ENCODE measurements around the gene BEX3.
"Not testable (repeated sequence)": the region's sequence is repeated elsewhere in the genome, so short reads cannot be mapped to it uniquely, and the experiment has no call there.

BEX3 gene

DNA sequence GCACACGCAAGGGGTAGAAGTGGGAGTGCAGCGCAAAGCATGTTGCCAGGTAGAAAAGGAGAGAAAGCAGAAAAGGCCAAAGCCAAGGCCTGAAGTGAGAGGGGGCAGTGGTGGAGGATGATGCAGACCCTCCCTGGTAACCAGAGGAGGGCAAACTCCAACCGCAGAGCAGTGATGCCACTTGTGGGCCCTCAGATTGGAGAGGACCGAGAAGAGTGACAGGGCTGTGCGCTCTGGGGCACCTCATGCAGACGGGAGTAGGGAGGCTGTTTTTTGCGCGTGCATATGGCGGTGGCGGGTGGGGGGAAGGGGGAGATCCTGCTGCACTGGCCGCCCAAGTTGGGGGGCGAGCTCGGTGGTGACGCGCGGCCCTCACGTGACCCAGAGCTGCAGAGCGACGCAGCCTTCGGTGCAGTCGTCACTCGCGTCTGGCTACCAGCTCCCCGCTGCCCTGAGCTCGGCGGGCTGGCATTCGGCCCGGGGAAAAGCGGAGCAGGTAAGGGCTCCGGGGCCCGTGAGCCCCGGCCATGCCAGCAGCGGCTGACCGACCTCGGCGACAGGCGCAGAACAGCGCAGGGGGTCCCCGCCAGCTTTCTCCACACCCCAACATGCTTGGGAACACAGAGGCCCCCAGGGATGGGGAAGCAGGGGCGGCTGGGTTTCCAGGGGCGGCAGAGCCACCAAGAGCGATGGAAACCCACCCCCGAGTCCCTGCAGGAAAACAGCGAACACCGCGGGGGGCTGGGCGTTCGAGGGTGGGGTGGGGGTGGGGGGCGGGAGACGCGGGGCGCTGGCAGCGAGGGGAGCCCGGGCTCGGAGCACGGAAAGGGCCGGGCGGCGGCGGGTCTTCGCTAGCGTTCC is at the start of gene BEX3:
TSS of gene BEX3 (plus strand) at position 421 of the 861 bp plus-strand sequence. CDS start 984 bp downstream, outside the sequence.
- peak; percentile 26 to 43 for DNase-seq

GRCh38 chrX:103329991-103330390 is 46.3 kb upstream of the BEX3 start, which contains the start of gene TCEAL7:
Gene TCEAL7 (plus strand): TSS chrX:103330239. CDS start chrX:103331404, 1,165 bp downstream.
- no peak for DNase-seq

GRCh38 chrX:103330681-103331288 is 45.6 kb upstream of the BEX3 start:
- DNase-seq = no peak

DNA sequence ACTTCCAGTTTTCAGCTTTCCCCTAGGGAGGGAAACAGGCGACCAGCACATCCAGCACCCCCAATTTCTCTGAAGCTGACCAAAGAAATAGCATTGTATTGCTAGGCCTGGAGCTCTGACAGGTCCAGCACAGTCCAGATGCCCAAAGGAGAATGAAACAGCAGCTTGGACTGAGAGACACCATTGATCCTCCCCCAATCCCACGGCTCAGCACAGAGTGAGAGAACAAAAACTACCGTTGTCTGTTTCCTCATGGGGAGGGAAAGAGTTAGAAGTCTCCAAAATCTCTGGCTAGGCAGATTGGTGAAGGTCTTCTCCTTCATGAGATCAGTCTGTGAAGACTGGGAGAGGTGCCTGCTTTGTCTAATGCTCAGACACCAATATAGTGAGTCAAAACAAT is 37.7 kb upstream of the BEX3 start:
- DNase-seq = no peak

DNA sequence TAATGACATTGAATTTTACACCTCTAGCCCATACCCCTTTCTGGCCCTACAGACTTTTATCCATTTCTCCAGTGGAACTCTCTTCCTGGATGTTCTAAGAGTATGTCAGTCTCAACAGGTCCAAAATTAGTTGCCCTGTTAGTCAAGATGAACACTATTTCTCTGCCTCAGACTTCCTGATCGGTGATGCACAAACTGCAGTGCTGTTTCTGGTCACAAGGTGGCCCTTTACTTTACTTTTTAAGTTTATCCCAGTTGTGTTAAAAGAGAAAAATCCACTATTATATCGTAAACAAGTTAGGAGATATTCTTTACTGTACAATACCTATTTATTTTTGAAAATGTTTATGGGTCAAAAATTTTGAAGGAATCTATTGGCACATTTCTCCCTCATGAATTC is 33.2 kb upstream of the BEX3 start:
- DNase-seq = peak; percentile 32 to 47

GRCh38 chrX:103344606-103345005 is 31.7 kb upstream of the BEX3 start:
- DNase-seq = no peak

- no peak for DNase-seq
Observed at GRCh38 chrX:103347682-103348397, 28.5 kb upstream of the BEX3 start.

GRCh38 chrX:103356130-103356798 is 20.1 kb upstream of the BEX3 start, which contains the start of gene TCEAL9:
Gene TCEAL9 (plus strand): TSS chrX:103356506. CDS start chrX:103357685, 1,179 bp downstream.
- peak in 1 of 2 experiments; percentile 23 for DNase-seq

- no peak for DNase-seq
Observed at GRCh38 chrX:103356858-103357257, 19.5 kb upstream of the BEX3 start.

- DNase-seq = no peak
Observed at GRCh38 chrX:103357871-103358270, 18.5 kb upstream of the BEX3 start.

DNA sequence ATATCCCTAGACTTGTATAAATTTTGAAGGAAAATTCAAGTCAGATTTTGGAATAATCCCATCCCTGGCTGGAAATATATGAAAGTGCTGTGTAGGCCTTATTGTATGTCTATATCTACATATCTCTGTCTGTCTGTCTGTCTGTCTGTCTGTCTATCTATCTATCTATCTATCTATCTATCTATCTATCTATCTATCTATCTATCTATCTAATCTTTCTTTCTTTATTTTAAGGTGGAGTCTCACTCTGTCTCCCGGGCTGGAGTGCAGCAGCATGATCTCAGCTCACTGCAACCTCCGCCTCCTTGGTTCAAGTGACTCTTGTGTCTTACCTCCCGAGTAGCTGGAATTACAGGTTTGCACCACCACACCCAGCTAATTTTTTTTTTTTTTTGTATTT is 16.7 kb upstream of the BEX3 start:
- not testable (repeated sequence) for DNase-seq

DNA sequence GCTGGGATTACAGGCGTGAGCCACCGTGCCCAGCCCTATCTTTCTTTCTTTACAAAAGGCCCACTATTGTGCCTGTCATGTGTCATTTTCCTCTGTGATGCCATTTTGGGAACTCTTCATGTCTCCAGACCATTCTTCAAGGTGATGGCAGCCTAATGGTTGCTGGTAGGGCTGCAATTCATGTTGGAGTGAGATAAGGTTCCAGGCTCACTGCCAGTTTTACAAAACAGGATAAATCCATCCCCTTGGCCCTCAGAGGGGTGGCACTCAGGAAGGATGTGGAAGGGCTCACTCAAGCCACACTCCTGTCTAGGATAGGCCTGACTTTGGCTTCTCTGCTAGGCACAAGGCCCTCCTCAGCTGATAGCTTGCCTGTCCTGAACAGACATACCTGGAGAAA is 16.2 kb upstream of the BEX3 start:
- no peak for DNase-seq

GRCh38 chrX:103360916-103361315 is 15.4 kb upstream of the BEX3 start:
- DNase-seq = no peak

DNA sequence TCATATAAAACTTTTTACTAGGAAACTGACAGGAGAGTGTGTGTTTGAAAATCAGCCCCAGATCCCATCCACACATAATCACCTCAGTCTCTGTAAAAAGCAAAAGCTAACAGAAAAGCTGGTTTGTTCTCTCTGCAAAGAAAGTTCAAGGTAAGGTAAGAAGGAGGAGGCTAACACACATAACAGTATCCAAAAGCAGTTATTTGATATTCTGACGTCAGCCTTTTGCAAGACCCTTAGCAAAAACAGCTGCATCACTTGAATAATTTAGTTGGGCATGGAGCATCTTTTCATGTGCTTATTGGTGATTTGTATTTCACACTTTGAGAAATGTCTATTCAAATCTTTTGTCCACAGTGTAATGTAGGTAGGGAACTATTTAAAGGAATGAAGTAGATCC is 14.5 kb upstream of the BEX3 start:
- no peak for DNase-seq

- no peak for DNase-seq
Observed at GRCh38 chrX:103362474-103362873, 13.9 kb upstream of the BEX3 start.

DNA sequence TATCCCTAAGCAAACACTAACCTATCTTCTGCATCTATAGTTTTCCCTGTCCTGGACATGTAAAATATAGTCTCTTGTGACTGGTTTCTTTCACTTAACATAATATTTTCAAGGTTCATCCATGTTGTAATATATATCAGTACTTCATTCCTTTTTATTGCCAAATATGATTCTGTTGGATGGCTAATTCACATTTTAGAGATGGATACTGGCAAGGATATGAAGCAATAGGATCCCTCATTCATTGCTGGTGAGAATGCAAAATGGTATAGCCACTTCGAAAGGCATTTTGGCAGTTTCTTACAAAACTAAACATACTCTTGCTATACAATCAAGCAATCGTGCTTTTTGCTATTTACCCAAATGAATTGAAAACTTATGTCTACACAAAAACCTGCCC is 13.3 kb upstream of the BEX3 start:
- DNase-seq = no peak

DNA sequence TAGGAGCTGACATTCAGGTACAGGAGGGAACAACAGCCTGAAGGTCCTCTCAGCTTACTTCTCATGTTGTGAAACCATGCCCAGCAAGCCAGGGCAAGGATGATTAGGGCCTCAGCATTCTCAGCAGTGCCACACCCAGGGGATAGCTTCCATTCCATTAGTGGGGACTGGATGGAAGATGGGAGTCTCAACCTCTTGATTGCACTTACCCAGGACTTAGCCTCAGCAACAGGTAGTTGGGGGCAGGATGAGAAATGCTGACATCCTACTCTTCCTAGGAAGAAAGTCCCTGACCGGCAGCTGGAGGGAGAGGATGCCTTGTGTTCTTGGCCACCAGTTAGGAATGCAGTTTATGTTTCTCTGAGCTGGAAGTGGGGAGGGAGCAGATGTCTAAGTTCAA is 8.8 kb upstream of the BEX3 start:
- no peak for DNase-seq

DNA sequence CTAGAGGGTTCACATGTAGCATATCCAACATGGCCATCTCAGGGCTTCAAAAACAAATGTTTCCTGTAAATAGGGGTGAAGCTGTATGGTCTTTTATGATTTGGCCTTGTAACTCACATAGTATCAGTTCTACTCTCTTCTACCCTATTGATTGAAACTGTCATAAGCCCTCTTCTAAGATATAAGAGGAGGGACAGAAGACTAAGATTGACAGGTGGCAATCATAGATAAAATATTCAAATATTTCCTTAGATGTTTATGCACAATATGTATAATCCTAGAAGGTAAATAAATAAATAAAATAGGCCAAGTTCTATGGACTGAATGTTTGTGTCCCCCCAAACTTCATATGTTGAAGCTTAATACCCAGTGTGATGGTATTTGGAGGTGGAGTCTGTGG is 6.9 kb upstream of the BEX3 start:
- DNase-seq = no peak

- DNase-seq = no peak
Observed at GRCh38 chrX:103372886-103373285, 3.5 kb upstream of the BEX3 start.

GRCh38 chrX:103373581-103373980 is 2.8 kb upstream of the BEX3 start:
- no peak for DNase-seq

GRCh38 chrX:103376979-103377324 is 614 bp downstream of the BEX3 start:
- DNase-seq = peak in 1 of 2 experiments; percentile 20

- DNase-seq = no peak
Observed at GRCh38 chrX:103378990-103379389, 2.7 kb downstream of the BEX3 start.

DNA sequence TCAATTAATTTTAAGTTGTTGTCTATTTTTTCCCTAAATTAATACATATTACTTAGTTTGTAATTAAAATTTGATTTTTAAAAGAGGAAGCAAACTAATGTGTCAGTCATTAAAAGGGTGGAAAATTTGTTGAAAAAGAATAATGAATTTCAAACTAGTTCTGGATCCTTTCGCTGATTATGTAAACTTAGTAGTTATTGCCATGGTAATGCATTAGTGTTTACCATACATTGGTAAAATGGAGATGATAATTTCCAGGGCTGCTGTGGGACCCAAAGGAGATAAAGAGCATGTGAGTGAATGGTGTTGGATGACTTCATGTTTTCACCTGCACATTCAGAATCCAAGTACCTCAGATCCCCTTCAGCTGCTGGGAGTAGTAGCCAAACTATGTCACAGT is 6.5 kb downstream of the BEX3 start:
- DNase-seq = no peak
